ENCODE data around the gene P2RY13.

P2RY13 gene

DNA sequence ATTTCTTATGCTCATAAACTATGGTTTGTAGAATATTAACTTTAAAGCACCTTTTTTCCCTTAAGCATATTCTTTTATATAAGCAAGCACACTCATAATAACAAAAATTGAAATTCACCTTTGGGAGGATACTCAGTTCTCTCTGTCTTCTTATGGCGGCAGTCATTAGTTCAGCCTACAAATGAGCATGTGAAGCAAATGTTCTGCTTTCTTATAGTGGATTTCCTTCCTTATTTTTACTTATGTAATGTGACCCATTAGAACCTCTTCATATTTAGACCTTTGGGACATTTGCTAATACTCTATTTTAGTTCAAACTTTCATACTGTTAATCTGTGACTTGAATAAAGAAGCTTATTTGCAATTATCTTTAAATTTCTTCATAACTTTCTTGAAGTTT lies at the start of gene P2RY13:
Gene P2RY13, minus strand, starts transcription at position 187 of the 400 bp plus-strand sequence. Its CDS starts 21 bp downstream, at position 166.
- no peak for DNase-seq

DNA sequence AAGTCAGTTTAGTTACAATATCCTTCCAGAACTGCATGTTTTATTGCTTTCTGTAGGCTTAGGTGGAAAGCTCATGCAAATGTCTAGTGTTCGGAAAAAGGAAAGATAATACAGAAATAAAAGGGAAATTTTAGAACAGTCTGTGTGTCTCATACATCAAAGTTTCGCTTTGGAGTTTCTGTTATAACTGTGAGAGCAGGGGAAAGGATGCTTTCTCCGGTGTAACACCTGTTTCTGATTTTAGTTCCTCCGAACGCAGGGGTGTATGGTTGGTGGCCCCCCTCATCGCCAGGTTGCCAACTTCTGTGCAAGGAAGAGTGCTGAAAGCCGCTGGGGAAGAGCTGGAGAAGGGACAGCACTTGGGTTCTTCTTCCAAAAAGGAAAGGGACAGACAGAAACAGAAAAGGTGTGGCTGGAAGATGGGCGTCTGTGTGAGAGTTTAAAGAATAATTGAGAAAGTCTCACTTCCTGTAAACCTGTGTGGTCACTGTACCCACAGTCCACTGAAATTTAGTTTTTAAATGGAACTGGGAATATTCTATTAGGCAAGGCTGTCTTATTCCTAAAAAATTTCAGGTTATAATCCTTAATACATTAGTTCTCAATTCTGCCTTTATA lies 48.5 kb upstream of the P2RY13 start:
- DNase-seq: no peak

DNA sequence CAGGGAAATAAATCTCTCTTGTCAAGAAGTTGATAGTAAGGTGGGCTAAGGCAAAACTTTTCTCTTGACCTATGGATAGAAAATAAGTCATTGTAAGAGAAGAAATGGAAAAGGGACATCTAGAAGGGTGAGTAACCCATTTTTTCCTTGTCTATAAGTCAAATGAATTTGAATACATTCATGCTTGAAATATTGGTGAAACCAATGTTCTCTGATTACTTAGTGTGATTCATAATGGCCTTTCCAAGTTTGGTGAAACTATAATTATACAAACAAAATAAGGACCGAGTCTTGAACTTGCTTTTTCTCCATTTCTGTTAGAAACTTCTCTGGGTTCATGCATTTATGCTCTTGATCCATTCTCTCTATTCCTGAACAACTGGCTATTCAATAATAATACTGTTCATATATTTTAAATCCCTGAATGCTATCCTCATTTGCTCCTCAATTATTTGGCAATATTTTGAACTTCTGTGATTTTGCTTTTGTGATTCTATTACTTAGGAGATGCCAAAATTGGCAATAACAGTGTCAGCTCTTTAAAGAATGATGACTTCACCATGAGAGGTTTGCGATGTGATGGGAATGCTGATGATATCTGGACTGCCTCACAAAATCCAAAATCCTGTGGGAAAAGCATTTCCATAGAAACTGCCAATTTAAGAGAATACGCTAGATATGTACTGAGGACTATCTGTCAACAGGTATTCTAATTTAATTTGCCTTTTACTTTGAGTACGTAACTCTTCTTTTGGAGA lies 42.9 kb upstream of the P2RY13 start:
- no peak for DNase-seq

DNA sequence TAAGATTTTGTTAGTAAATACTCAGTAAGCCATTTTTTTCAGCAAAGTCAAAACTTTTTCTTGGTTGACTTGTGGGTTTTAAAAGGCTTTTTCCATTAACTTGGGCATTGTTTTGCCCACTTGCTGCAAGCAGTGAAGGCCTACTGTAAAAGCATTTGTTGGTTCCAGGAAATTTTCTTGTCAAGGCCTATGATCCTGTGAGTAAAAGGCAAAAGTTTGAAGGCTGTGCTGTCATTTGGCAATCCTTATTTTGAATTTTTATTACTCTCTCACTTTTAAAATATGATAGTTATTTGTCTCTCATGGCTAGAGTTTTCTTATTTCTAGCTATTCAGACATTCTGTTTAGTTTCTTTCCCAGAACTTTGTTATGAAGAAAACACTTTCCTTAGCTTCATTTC lies 42.2 kb upstream of the P2RY13 start:
- DNase-seq: no peak

DNA sequence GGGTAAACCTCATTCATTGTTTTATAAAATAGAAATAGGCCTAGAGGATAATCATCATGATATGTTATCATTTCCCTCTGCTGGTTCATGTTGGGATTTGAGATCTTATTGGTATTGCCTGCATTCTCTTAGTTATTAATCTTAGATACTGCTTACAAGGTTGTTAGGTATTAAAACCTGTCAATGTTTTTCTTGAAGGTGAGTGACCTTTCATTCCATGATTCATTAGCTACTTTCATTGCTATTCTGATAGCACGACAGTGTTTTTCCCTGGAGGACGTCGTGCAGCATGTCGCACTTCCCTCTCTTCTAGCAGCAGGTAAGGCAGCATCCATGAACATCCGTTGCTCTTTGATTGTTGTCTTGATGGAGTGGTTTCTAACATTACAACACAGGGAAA lies 38.1 kb upstream of the P2RY13 start:
- no peak for DNase-seq

DNA sequence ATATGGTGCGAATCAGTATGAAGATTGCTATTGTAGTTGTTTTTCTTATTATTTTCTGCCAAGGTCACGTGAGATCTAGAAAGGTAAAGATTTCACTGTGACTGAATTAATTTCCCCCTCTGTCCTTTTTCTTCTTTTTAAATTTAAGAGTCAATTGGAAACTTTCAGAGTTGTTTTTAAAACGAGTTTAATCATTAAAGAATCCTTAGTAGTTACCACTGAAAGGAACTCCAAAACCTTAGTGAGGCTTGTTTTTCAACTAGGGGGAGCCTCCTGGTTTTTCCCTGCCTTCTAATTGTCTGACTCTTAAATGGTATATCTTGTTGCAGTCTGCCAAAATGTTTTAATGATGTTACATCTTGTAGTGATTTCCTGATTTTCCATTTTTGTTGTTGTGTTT lies 37.6 kb upstream of the P2RY13 start:
- DNase-seq: no peak

DNA sequence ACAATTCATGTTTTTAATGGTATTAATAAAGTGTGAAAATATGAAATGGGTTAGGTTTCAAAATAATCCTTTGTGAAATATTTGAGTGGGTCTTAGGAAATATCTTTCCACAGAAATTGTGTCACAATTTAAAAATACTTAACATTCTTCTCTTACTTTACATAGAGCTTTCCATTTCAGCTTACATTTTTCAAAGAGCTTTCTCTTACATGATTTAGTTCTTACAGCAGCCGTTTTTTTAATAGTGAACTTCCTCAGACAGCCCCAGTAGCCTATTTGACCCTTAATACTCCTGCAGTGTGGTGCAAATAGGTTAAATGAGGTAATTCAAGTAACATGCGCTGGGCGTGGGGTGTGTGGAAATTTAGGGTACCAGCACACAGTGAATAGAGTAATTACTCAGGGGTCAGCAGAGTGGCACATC lies 33.4 kb upstream of the P2RY13 start:
- no peak for DNase-seq

DNA sequence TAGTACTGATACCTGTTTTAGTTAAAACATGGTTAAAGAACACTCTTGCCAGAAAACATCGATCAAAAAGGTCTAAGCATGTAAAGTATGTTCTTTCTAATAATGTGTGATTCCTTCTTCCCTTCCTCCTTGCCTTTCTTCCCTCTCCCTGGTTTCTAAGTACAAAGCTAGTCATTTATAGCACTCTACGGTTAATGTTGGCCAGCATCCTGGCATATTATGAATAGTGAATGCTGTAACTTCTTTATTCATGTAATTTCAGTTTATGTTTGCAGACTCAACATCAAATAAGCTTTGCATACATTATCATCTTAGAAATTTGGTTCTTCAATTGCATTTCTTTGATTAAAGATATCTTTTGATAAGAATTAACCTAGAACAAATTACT lies 28.1 kb upstream of the P2RY13 start:
- DNase-seq: no peak

DNA sequence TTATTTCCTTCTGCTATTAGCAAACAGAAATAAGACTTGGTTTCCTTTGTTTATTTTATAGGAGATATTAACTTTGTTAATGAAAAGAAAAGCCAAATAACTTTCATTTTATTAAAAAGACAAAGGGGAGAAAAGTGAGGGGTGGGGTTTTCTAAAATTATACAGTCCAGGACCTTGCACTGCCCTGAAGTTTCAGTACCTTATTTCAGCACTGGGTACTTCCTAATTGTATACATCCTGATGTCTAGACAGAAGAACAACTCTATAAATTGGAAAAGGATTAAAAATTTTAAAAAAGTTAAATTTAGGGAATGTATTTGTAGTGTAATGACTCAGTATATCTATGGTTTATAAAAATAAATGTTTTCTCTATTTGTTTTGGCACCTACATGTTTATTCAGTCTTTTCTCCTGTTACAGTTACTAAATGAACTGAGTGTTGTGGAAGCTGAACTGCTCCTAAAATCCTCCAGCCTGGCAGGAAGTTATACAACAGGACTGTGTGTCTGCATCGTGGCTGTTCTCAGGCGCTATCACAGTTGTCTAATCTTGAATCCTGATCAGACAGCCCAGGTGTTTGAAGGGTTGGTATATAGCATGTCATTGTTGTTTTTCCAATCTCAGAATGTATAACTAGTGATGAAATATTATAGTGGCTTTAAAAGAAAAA lies 27.6 kb upstream of the P2RY13 start:
- peak in 2 of 56 donors; percentile 1 to 13 for DNase-seq

DNA sequence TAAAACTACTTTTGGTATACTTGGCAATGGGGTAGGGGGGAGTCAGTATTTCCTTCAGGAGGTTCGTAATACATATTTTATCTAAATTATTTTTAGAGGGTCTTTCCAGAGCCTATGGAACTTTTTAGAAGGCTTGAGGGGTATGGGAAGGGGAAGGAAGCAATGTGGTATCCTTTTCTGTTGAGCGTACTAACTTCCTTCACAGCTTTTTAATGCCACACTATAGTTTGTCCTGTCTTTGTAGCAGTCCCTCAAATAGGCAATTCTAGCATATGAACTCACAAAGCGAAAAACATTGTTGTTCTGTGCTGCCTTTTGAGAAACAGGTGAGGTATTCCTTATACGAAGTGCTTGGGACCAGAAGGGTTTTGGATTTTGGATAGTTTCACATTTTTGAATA lies 22.3 kb upstream of the P2RY13 start:
- DNase-seq: no peak

DNA sequence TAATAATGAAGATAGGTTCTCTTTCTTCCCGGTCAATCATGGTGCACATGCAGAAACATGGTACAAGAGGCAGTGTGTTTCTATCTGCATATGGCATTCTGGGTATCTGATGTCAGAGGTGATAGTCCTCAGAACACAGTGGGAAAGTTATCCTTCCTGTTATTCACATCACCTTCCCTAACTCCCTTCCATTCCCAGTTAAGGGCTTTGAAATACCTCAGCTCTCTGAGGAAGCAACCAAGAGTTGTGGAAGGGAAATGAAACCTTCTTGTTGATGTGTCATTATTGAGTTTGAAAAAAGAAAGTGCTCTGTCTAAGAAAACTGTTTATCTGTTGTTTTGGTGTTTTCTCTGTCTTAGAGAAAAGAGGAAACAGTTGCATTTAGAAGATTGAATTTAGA lies 21.9 kb upstream of the P2RY13 start:
- no peak for DNase-seq

DNA sequence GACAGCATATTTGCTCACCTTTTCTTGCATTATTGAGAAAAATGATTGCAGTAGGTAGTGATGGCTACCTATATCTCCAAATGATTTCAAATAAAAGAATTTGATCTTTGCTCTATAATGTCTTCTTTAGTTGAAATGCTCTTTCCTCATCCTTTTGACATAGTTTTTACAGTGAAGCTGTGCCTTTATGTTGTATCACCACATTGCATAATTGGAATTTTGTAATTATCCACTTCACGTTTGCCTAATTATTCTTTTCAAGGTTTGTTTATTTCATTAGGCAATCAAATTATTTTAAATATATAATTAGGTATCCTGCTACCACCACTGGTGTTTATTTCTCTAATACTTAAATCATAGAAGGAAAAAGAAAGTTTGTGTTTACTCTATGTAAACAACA lies 21.3 kb upstream of the P2RY13 start:
- DNase-seq: no peak

DNA sequence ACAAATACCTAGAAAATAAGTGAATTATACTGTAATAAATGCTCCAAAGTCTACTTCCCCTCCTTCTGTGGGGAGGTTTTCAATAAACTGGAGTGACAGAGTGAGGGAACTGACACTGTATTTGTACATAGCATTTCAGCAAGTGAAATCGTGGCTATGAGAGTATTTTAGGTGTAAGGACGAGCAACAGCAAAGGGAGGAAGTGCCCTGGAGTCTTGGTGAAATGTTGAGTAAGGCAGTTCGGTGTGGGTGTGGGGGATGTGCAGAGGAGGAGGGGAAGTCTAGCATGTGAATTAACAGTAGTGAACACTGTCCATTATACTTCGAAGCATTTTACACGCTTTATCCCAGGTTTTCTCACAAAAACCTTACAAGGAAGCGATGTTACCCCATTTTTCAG lies 18.1 kb upstream of the P2RY13 start:
- DNase-seq: peak in 14 of 56 donors; percentile 1 to 39 (median 12)

DNA sequence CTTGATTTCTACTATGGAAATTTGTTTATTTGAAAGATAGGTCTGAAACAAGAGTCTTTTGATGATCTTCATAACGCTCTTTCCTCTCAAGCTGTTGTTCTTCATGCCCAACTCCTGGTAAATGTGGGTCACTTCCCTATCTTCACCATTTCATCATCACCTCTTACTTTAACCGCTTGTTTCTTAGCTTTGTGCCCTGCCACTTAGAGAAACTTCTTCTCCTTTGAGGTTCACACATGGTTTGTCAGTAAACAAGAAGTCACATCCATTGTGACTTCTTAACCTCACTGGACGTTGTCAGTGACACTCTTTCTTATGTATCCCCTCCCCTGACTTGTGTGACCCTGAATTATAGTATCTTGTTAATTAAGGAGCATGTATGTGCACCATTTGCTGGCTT lies 16.9 kb upstream of the P2RY13 start:
- no peak for DNase-seq

DNA sequence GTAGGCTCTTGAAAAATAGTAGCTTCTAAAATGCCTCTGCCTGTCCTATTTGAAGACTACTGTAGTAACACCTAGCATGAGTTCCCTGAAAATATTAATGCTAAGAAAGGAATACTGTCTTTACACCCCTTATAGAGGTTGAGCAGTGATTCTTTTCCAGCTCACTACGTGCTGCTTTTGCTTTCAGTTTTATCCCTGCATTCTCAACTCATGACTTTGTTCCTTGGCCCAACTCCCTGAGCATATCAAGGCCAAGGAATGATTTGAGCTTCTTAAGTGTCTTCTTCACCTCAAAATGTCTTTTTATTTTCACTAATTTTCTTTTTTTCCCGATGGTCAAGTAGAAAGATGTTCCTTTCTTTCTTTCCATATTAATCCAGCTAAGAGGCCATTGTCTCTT lies 16.5 kb upstream of the P2RY13 start:
- no peak for DNase-seq

DNA sequence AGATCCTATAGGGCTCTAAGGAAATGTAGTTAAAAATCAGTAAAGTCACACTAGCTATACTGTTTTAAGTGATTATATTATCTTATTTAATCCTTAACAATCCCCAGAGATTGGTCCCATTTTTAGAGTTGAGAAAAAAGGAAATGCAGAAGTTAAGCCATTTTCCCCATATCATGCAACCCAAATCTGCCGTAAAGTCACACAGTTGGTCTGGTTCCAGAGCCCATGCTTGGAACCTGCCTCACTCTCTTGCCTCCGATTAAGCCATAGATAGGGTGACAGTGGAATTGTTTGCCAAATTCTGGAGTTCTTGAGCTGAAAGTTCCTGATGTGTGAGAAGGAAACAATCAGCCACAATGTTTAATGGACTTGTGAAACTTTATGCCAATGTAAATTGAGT lies 2.3 kb upstream of the P2RY13 start:
- no peak for DNase-seq

DNA sequence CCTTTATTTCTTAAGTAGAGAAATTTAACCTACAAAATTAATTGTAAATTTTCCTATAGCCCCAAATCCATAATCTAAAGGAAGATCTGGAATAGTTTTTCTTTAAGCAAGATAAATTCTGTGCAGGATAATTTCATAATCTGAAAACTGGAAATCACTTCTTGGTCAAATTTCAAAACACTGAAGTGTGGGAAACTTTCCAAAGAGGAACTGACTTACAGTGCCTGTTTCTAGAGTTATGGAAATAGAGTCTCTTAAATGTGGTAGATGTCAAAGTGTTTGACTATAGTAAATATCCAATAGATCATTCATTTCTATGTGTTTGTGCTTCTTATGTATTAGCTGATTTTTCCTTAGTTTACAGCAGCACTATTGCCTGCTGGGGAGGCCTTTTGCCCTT lies 1.6 kb upstream of the P2RY13 start:
- DNase-seq: no peak

DNA sequence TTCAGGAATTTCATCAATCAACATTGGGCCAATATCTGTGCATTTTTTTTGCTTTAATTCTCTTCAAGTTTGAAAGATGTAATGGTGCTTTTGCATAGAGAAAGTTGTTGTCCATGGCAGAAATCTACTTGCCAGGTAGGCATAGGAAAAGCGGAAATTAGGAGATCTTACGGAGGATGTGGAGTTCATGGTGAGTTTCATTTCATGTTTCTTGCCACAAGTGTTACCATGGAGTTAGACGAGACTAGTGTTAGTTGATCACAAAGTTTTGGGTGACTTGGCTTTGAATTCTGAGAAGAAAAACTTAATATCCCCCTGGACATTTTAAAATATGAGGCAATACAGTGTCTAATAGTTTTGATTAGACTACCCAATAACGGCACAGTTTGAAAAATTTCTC lies 1.0 kb upstream of the P2RY13 start:
- no peak for DNase-seq

DNA sequence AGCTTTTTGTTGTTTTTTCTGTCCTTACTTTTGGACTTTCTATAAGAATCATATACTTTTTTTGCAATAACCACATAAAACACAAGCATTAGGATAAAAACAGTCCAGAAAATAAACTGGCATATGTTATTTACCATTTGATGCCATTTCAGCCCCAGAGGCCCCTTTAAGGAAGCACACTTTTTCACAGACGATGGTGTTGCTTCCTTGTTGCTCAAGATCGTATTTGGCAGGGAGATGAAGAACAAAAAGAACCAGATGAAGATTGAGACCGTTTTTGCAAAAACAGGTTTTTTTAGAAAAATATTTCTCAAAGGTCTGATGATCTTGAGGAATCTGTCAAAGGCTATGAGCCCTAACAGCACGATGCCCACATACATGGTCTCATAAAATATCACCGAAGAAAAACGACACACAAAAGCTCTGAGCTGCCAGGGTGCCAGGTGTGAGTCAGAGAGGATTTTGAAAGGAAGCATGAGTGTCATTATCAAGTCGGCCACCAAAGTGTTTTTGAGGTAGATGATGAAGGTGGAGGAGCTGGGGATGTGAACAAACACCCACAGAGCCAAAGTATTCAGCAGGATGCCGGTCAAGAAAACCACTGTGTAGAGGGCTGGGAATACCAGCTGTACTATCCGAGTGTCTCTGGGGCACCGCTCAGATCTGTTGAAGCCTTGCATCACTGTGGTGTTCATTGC lies 902 bp downstream of the P2RY13 start:
- peak in 4 of 56 donors; percentile 1 to 21 (median 10) for DNase-seq

DNA sequence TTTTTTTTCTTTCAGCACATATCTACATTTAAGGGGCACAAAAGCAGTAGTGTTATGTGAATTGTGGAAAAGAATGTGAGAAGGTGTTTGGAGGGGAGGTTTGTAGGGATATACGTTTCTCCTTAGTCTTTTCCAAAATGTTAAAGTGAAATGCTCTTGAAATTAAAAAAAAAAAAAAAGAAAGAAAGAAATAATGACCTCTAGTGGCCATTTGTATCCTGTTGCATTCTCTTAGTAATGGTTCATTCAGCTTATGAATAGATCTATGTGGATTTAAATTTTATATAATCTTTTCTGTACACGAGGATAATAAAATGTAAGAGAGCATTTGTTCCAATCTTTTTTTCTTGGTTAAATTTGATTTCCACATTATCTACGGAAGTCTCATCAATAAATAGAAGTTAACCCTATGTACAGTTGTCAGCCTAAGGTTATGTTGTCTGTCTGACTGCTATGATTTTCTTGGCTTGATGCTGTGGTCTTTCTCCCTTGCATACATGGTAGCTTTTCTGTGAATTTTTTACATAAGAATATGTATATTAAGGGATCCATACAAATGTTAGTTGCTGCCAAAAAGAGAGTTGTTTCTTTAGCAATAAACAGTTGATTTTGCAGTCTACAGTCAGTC lies 1.7 kb downstream of the P2RY13 start:
- DNase-seq: no peak

DNA sequence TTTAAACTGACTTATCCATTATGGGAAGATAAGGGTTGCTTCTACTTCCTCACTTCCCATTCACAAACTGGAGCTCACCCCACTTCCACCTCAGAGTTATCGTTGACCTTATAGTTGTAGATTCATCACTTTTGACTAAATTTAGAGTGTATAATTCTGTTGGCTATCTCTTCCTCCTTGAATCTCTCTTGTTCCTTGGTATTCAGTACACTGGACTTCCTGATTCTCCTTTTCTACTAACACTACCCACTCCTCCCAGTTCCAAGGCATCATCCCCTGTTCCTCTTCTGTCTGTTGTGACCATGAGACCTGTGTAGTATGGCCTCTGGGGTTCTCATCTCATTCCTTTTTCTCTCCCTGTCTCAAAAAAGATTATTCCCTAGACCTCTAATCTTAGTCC lies 6.8 kb downstream of the P2RY13 start:
- no peak for DNase-seq

DNA sequence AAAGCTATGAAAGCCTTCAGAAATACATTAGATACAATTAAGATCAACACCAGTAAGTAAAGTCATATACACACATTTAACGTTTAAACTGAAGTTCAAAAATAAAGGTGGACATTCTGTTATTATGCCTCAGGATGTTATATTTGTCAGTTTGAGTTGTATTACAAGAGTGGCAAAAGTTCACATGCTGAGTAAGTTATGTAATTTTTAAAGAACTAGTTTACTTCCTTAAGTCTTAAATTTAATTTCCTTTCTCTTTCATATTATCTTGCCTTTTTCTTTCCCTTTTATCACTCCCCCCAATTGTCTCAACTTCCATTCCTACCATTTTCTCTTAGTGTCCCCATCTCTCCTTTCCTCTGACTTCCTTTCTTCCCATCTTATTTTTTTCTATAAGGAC lies 7.8 kb downstream of the P2RY13 start:
- no peak for DNase-seq

Data from amygdala (tissue), 56 donors.